PC-3 (cell line): ENCODE data around the gene EDRF1. TPM values are rescaled to one million over a fixed set of nuclear protein-coding genes. Genes with fewer than 3 reads are reported as not detected.

Experiments
- ATAC-seq: fragments of 200-7000 bp; cut with Tn5 transposase; 2 replicates; pipeline ENCODE4 v1.9.1; 2020; ENCODE audit warnings: mild to moderate bottlenecking, moderate library complexity
- BruUV-seq: library from RNA; stranded (reverse); fragments of 400-500 nt; replicated peaks from 2 replicates; lab custom pipeline; 2021; lab: Mats Ljungman, UMichigan
- CTCF ChIA-PET: fragments of 300-600 bp; sonication (Branson Sonifier 250); formaldehyde crosslinking; loops from one replicate; lab custom pipeline; 2022; ENCODE audit warnings: antibody characterized with exemption; lab: Charles Lee
- POLR2A ChIA-PET: fragments of 300-600 bp; sonication (Branson Sonifier 250); formaldehyde crosslinking; loops from one replicate; lab custom pipeline; 2022; ENCODE audit warnings: antibody characterized with exemption; ENCODE audit not compliant: unreplicated experiment; lab: Charles Lee
- DNase-seq: peaks from one replicate; pipeline ENCODE4 v3.0.0-alpha.2; 2015
- H2AFZ ChIP-seq: fragments of 300-600 bp; sonication (generic); 2 replicates; pipeline ENCODE4 v1.6.0; 2016; ENCODE audit warnings: antibody characterized with exemption, low read length
- H3F3A ChIP-seq: fragments of 300-600 bp; sonication (generic); one replicate; pipeline ENCODE4 v1.6.0; 2017; ENCODE audit warnings: antibody characterized with exemption, low read length, control low read depth, mild to moderate bottlenecking; ENCODE audit not compliant: unreplicated experiment
- H3K27ac ChIP-seq: fragments of 300-600 bp; sonication (generic); 2 replicates; pipeline ENCODE4 v1.5.1; 2016; ENCODE audit warnings: mild to moderate bottlenecking, low read length
- H3K27me3 ChIP-seq: fragments of 300-600 bp; sonication (generic); 2 replicates; pipeline ENCODE4 v1.6.1; 2016; ENCODE audit warnings: low read length, mixed read lengths
- H3K36me3 ChIP-seq: fragments of 300-600 bp; sonication (generic); 2 replicates; pipeline ENCODE4 v1.6.1; 2016; ENCODE audit warnings: low read depth, mixed run types, low read length, mixed read lengths
- H3K4me1 ChIP-seq: fragments of 300-600 bp; sonication (generic); 2 replicates; pipeline ENCODE4 v1.5.1; 2016; ENCODE audit warnings: low read length; ENCODE audit not compliant: insufficient read depth
- H3K4me2 ChIP-seq: fragments of 300-600 bp; sonication (generic); 2 replicates; pipeline ENCODE4 v1.6.0; 2016; ENCODE audit warnings: low read length
- H3K4me3 ChIP-seq: fragments of 300-600 bp; sonication (generic); 2 replicates; pipeline ENCODE4 v1.5.1; 2016; ENCODE audit warnings: mild to moderate bottlenecking, low read length, mixed read lengths
- H3K79me2 ChIP-seq: fragments of 300-600 bp; sonication (generic); 2 replicates; pipeline ENCODE4 v1.6.1; 2017; ENCODE audit warnings: low read length, mixed read lengths
- H3K9ac ChIP-seq: fragments of 300-600 bp; sonication (generic); 2 replicates; pipeline ENCODE4 v1.6.0; 2016; ENCODE audit warnings: mild to moderate bottlenecking, low read length
- H3K9me2 ChIP-seq: fragments of 300-600 bp; sonication (generic); replicated peaks from 2 replicates; pipeline ENCODE4 v1.6.1; 2016; ENCODE audit warnings: mixed run types, low read length, mixed read lengths
- H3K9me3 ChIP-seq: fragments of 300-600 bp; sonication (generic); 2 replicates; pipeline ENCODE4 v1.6.1; 2016; ENCODE audit warnings: low read length, mixed read lengths
- H4K20me1 ChIP-seq: fragments of 300-600 bp; sonication (generic); 2 replicates; pipeline ENCODE4 v1.6.1; 2016; ENCODE audit warnings: low read length, mixed read lengths
- EZH2 ChIP-seq: fragments of 300-600 bp; sonication (generic); IDR thresholded peaks from one replicate; pipeline ENCODE4 v1.6.1; 2017; ENCODE audit warnings: antibody characterized with exemption, mild to moderate bottlenecking, low read length; ENCODE audit not compliant: unreplicated experiment
- EZH2phosphoT487 ChIP-seq: fragments of 300-600 bp; sonication (generic); IDR thresholded peaks from 2 replicates; pipeline ENCODE4 v1.6.1; 2018; ENCODE audit warnings: mild to moderate bottlenecking, antibody characterized with exemption, low read length, borderline replicate concordance
- intact Hi-C: fragments of 100-400 bp; cut with micrococcal nuclease; formaldehyde crosslinking; loops from 2 replicates; pipeline ENCODE4 v1.9.0; 2023
- total RNA-seq: library from RNA; depleted of rRNA; stranded (reverse); fragments of >200 nt; gene quantifications from 2 replicates; pipeline ENCODE4 v1.2.3, GENCODE V29; 2014
- TF ChIP-seq, protein P1 (sequence below): fragments of 300-600 bp; sonication (generic); conservative IDR thresholded peaks from 2 replicates; pipeline ENCODE4 v1.5.1; 2017; ENCODE audit warnings: antibody characterized with exemption, low read depth, mild to moderate bottlenecking, low read length

Gene EDRF1
- total RNA-seq, 1 experiment from 2014 or later = 17.7 TPM

DNA sequence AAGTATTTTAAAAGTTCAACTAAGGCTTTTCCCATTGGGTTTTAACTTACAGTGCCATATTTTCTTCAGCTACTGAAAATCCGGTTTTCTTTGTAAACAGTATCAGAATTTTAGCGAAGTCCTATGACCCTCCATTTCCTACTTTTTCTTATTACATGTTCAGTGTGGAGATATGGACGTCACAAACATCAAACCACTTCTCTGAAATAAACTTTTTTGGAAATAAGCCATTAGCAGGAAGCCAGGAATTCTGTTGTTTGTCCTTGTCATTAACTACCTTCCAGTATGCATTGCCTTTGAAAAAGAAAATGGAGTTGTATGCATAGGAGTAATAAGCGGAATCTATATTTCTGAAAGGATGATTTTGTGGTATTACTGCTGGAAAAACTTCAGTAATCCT lies 47.0 kb downstream of the EDRF1 start:
- TF ChIP-seq EZH2 (no peak), EZH2phosphoT487 (no peak)
- TF ChIP-seq, protein P1, sequence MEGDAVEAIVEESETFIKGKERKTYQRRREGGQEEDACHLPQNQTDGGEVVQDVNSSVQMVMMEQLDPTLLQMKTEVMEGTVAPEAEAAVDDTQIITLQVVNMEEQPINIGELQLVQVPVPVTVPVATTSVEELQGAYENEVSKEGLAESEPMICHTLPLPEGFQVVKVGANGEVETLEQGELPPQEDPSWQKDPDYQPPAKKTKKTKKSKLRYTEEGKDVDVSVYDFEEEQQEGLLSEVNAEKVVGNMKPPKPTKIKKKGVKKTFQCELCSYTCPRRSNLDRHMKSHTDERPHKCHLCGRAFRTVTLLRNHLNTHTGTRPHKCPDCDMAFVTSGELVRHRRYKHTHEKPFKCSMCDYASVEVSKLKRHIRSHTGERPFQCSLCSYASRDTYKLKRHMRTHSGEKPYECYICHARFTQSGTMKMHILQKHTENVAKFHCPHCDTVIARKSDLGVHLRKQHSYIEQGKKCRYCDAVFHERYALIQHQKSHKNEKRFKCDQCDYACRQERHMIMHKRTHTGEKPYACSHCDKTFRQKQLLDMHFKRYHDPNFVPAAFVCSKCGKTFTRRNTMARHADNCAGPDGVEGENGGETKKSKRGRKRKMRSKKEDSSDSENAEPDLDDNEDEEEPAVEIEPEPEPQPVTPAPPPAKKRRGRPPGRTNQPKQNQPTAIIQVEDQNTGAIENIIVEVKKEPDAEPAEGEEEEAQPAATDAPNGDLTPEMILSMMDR = no peak
- no peaks in the 10 kb centered on the region for H3K79me2 ChIP-seq
- H3F3A ChIP-seq = no peaks in the 10 kb centered on the region
- peaks cover 20% of the 10 kb centered on the region; the same call in 1 of the 2 replicates for H3K36me3 ChIP-seq
- DNase-seq (no peak), ATAC-seq (no peak)
- no peaks in the 10 kb centered on the region for H3K9me3 ChIP-seq
- H3K4me1 ChIP-seq = no peaks in the 10 kb centered on the region
- no peak overlapping the region for H3K4me2 ChIP-seq
- no TSS peak for BruUV-seq
- ChIA-PET CTCF (no interaction called here), POLR2A (no interaction called here)
- H4K20me1 ChIP-seq = no peaks in the 10 kb centered on the region
- H3K27ac ChIP-seq = no peak overlapping the region
- intact Hi-C loops = no loop called here
- H2AFZ ChIP-seq = no peak overlapping the region
- H3K27me3 ChIP-seq = no peaks in the 10 kb centered on the region
- H3K4me3 ChIP-seq = no peak overlapping the region
- no peaks in the 10 kb centered on the region for H3K9me2 ChIP-seq
- H3K9ac ChIP-seq = no peak overlapping the region

DNA sequence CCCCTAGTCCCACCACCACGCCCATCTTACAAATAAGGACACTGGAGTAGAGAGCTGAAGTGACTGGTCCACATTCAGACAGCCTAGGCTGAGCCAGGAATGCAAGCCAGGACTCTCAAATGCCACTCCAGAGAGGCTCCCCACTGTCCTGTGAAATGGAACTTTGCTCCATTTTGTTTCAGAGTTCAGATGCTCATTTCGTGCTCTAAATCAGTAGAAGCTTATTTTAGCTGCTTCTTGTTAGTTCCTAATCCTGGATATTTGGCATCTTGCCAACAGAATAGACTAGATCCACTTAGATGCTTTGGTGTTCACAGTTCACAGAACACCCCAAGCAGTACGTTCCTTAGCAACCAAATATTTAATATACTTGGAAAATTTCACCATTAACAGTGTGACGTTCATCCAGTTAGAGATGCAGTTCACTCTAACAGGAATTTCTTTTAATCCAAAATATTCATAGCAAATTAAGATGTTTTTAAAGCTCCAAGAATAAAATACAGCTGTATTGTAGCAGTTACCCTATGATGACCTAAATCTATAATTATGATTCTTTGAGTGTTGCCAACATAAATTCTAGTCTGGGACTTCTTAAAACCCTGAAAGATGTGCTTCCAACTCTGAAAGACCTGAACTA lies 48.8 kb downstream of the EDRF1 start:
- Histone ChIP-seq H4K20me1 (no peaks in the 10 kb centered on the region), H3K79me2 (no peaks in the 10 kb centered on the region), H3K27ac (no peak overlapping the region), H2AFZ (no peak overlapping the region), H3K36me3 (peaks cover 17% of the 10 kb centered on the region; the same call in 1 of the 2 replicates), H3K9ac (no peak overlapping the region), H3K27me3 (no peaks in the 10 kb centered on the region), H3K9me3 (no peaks in the 10 kb centered on the region), H3K4me2 (no peak overlapping the region), H3K9me2 (no peaks in the 10 kb centered on the region), H3K4me3 (no peak overlapping the region), H3F3A (no peaks in the 10 kb centered on the region), H3K4me1 (no peaks in the 10 kb centered on the region)
- DNase-seq (no peak), ATAC-seq (no peak)
- BruUV-seq = no TSS peak
- POLR2A ChIA-PET = no interaction called here
- TF ChIP-seq EZH2phosphoT487 (no peak), EZH2 (no peak)
- TF ChIP-seq, protein P1 = no peak
- CTCF ChIA-PET = no interaction called here
- intact Hi-C loops = no loop called here

DNA sequence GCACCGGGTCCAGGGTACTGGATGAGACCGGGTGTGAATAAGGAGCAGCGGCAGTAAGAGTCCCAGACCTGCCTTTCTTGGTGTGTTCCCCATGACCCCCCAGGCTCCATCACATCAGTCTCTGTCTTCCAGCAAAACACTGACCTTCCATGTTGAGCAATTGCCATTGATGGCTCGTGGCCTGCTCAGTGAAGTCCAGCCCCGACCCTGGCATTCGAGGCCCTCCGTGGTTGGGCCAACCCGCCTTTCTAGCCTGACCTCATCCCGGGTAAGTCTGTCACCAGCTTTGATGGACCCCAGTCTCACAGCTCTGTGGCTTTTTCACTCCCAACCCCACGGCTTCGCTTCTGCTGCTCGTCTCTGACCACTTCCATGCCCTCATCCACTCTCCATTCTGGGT lies 49.7 kb downstream of the EDRF1 start:
- Histone ChIP-seq H3K9me3 (no peaks in the 10 kb centered on the region), H3K79me2 (no peaks in the 10 kb centered on the region), H3K4me1 (no peaks in the 10 kb centered on the region), H3K27me3 (no peaks in the 10 kb centered on the region), H3K27ac (no peak overlapping the region), H3K36me3 (peaks cover 10% of the 10 kb centered on the region; the same call in 1 of the 2 replicates), H3K4me3 (no peak overlapping the region), H3K9ac (no peak overlapping the region), H3K4me2 (no peak overlapping the region), H2AFZ (no peak overlapping the region), H3F3A (no peaks in the 10 kb centered on the region), H4K20me1 (no peaks in the 10 kb centered on the region), H3K9me2 (no peaks in the 10 kb centered on the region)
- POLR2A ChIA-PET = no interaction called here
- no peak for DNase-seq
- intact Hi-C loops = no loop called here
- TF ChIP-seq, protein P1 = no peak
- TF ChIP-seq EZH2phosphoT487 (no peak), EZH2 (no peak)
- no TSS peak for BruUV-seq
- no peak for ATAC-seq
- CTCF ChIA-PET = no interaction called here
